H9 (cell line): ENCODE measurements around the gene AXIN1. TPM values are rescaled to one million over a fixed set of nuclear protein-coding genes. Genes with fewer than 3 reads are reported as not detected.

Source experiments
- DNase-seq: peaks from one replicate; pipeline ENCODE4 v3.0.0-alpha.2; 2017
- H2AFZ ChIP-seq: one replicate; pipeline ENCODE4 v1.6.1; 2013; ENCODE audit warnings: mild to moderate bottlenecking, low read length, control low read depth, moderate library complexity
- H2AK5ac ChIP-seq: 2 replicates; pipeline ENCODE4 v1.6.1; 2013; ENCODE audit warnings: low read length, control low read depth, mixed read lengths; ENCODE audit not compliant: insufficient read length
- H2BK120ac ChIP-seq: one replicate; pipeline ENCODE4 v1.6.1; 2013; ENCODE audit warnings: low read depth, mild to moderate bottlenecking, low read length, control low read depth, inconsistent platforms; ENCODE audit not compliant: poor library complexity, severe bottlenecking
- H2BK12ac ChIP-seq: 2 replicates; pipeline ENCODE4 v1.6.1; 2013; ENCODE audit warnings: low read length, control low read depth, mixed read lengths, low read depth; ENCODE audit not compliant: insufficient read length
- H2BK15ac ChIP-seq: 2 replicates; pipeline ENCODE4 v1.6.1; 2013; ENCODE audit warnings: low read depth, low read length, control low read depth
- H2BK20ac ChIP-seq: one replicate; pipeline ENCODE4 v1.6.1; 2013; ENCODE audit warnings: low read depth, mild to moderate bottlenecking, low read length, control low read depth, inconsistent platforms; ENCODE audit not compliant: poor library complexity, severe bottlenecking
- H2BK5ac ChIP-seq: 2 replicates; pipeline ENCODE4 v1.6.1; 2013; ENCODE audit warnings: low read length, control low read depth, mixed read lengths; ENCODE audit not compliant: insufficient read length
- H3K14ac ChIP-seq: 2 replicates; pipeline ENCODE4 v1.6.1; 2013; ENCODE audit warnings: low read length, control low read depth; ENCODE audit not compliant: insufficient read depth
- H3K18ac ChIP-seq: 2 replicates; pipeline ENCODE4 v1.6.1; 2013; ENCODE audit warnings: low read depth, mild to moderate bottlenecking, mixed read lengths, low read length, control low read depth; ENCODE audit not compliant: insufficient read length
- H3K23ac ChIP-seq: 2 replicates; pipeline ENCODE4 v1.6.1; 2013; ENCODE audit warnings: low read length, control low read depth, mixed read lengths, low read depth; ENCODE audit not compliant: insufficient read length
- H3K23me2 ChIP-seq: 2 replicates; pipeline ENCODE4 v1.6.1; 2013; ENCODE audit warnings: low read depth, mild to moderate bottlenecking, mixed read lengths, low read length, control low read depth; ENCODE audit not compliant: insufficient read length, poor library complexity, severe bottlenecking
- H3K27ac ChIP-seq: 2 replicates; pipeline ENCODE4 v1.5.1; 2013; ENCODE audit warnings: low read length, control low read depth, mixed read lengths, low read depth; ENCODE audit not compliant: insufficient read length
- H3K27me3 ChIP-seq: 2 replicates; pipeline ENCODE4 v1.6.1; 2013; ENCODE audit warnings: low read length, control low read depth, inconsistent platforms; ENCODE audit not compliant: insufficient read depth
- H3K4ac ChIP-seq: 2 replicates; pipeline ENCODE4 v1.6.1; 2013; ENCODE audit warnings: low read depth, mild to moderate bottlenecking, control low read depth, inconsistent platforms, low read length, moderate library complexity
- H3K4me1 ChIP-seq: 2 replicates; pipeline ENCODE4 v1.6.1; 2013; ENCODE audit warnings: low read length, control low read depth, inconsistent platforms; ENCODE audit not compliant: insufficient read depth
- H3K4me2 ChIP-seq: 2 replicates; pipeline ENCODE4 v1.6.1; 2013; ENCODE audit warnings: low read length, control low read depth, mixed read lengths; ENCODE audit not compliant: insufficient read length, insufficient read depth
- H3K56ac ChIP-seq: 2 replicates; pipeline ENCODE4 v1.6.1; 2013; ENCODE audit warnings: low read depth, mild to moderate bottlenecking, mixed read lengths, low read length, control low read depth; ENCODE audit not compliant: insufficient read length
- H3K79me1 ChIP-seq: 2 replicates; pipeline ENCODE4 v1.6.1; 2013; ENCODE audit warnings: low read depth, mild to moderate bottlenecking, moderate library complexity, low read length, control low read depth, inconsistent platforms; ENCODE audit not compliant: insufficient read depth, poor library complexity, severe bottlenecking
- H3K79me2 ChIP-seq: 2 replicates; pipeline ENCODE4 v1.6.1; 2013; ENCODE audit warnings: low read length, control low read depth, inconsistent platforms; ENCODE audit not compliant: insufficient read depth
- H3K9ac ChIP-seq: 2 replicates; pipeline ENCODE4 v1.6.1; 2013; ENCODE audit warnings: low read length, control low read depth, mixed read lengths; ENCODE audit not compliant: insufficient read length; ENCODE audit errors: extremely low read depth
- H3K9me3 ChIP-seq: one replicate; pipeline ENCODE4 v1.6.1; 2013; ENCODE audit warnings: low read depth, low read length, inconsistent platforms; ENCODE audit not compliant: control insufficient read depth
- H3T11ph ChIP-seq: one replicate; pipeline ENCODE4 v1.6.1; 2013; ENCODE audit warnings: mild to moderate bottlenecking, low read length, control low read depth, inconsistent platforms
- H4K20me1 ChIP-seq: one replicate; pipeline ENCODE4 v1.6.1; 2013; ENCODE audit not compliant: control insufficient read depth, insufficient read length, insufficient read depth
- H4K5ac ChIP-seq: 2 replicates; pipeline ENCODE4 v1.6.1; 2013; ENCODE audit warnings: low read depth, mild to moderate bottlenecking, mixed read lengths, low read length, control low read depth; ENCODE audit not compliant: insufficient read length
- H4K8ac ChIP-seq: replicated peaks from 2 replicates; pipeline ENCODE4 v1.6.1; 2013; ENCODE audit warnings: low read length, control low read depth, mixed read lengths, low read depth; ENCODE audit not compliant: insufficient read length
- H4K91ac ChIP-seq: 2 replicates; pipeline ENCODE4 v1.6.1; 2013; ENCODE audit warnings: low read depth, mild to moderate bottlenecking, moderate library complexity, mixed read lengths, low read length, control low read depth; ENCODE audit not compliant: insufficient read length
- H3K27ac Mint-ChIP-seq, 3 experiments: 2 replicates in 2 of 3; 3 replicates in 1 of 3; pipeline ENCODE4 v1.8.0; 2020 to 2021; ENCODE audit warnings: mixed read lengths in 3 of 3, mild to moderate bottlenecking in 1 of 3, moderate library complexity in 1 of 3
- H3K27me3 Mint-ChIP-seq: 2 replicates; pipeline ENCODE4 v1.8.0; 2021; ENCODE audit warnings: low read depth, mild to moderate bottlenecking, moderate library complexity, mixed read lengths
- H3K36me3 Mint-ChIP-seq, 3 experiments: 2 replicates in 2 of 3; 3 replicates in 1 of 3; pipeline ENCODE4 v1.8.0; 2020 to 2021; ENCODE audit warnings: low read depth in 3 of 3, mixed read lengths in 3 of 3; ENCODE audit not compliant: insufficient read depth in 1 of 3
- H3K4me1 Mint-ChIP-seq, 2 experiments: 2 replicates each; pipeline ENCODE4 v1.8.0; 2020; ENCODE audit warnings: mixed read lengths in 2 of 2
- H3K4me3 Mint-ChIP-seq, 2 experiments: 2 replicates in 1 of 2; 3 replicates in 1 of 2; pipeline ENCODE4 v1.8.0; 2020 to 2021; ENCODE audit warnings: mild to moderate bottlenecking in 2 of 2, mixed read lengths in 2 of 2, moderate library complexity in 1 of 2
- H3K9me3 Mint-ChIP-seq, 2 experiments: 2 replicates in 1 of 2; 3 replicates in 1 of 2; pipeline ENCODE4 v1.8.0; 2020; ENCODE audit warnings: mild to moderate bottlenecking in 2 of 2, mixed read lengths in 2 of 2, moderate library complexity in 1 of 2
- WGBS: extraction: QIAGEN DNeasy Blood & Tissue Kit; methylation state at CpG from one replicate; pipeline ENCODE4 v1.1.7; 2013; ENCODE audit warnings: missing lambda C conversion rate, low lambda C conversion rate, mixed read lengths; ENCODE audit not compliant: insufficient read length; ENCODE audit errors: extremely low coverage; 5-methylcytosine and 5-hydroxymethylcytosine counted together
- total RNA-seq: library from RNA; stranded (reverse); gene quantifications from 2 replicates; pipeline ENCODE4 v1.2.1, GENCODE V29; 2021
- TF ChIP-seq, protein P1 (sequence below): fragments of 200-600 bp; sonication (generic); conservative IDR thresholded peaks from 3 replicates; pipeline ENCODE4 v1.8.0; 2021; ENCODE audit warnings: antibody characterized with exemption, mild to moderate bottlenecking

Gene AXIN1
- total RNA-seq, 1 experiment from 2014 or later, result 50.9 TPM

DNA sequence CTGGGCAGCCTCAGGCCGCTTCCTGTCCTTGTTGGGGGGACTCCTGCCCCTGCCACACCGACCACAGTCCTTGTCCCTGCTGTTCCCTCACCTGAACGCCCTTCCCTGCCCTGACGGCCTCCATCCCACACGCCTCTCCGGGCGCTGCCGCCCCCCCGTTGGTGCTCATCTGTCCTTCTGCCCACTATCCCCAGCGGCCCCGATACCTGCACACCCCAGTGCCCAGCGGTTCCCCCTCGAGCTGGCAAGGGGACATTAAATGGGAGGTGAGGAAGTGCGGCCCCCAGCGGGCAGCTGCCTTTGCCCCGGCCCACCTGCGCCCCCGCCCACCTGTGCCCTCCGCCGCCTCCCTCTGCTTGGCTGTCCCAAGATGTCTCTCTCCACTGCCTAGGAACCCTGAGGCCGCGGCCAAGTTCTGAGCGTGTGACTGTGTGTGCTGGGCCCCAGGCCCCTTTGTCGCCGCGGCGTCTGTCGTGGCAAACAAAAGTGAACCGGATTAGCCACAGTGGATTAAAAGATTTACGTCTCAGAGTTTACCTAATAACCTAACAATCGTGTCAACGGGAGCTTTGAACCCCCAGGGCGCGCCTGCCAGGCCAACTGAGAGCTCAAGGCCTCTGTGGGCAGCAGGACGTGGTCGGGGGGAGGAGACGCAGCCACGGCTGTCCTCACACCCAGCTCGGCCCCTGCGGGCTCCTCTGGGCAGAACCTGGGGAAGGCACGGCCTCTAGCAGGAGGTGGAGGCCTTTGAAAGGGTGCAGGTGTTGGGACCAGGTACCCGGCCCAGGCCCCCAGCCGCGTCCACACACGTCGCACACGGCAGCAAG lies 7.6 kb upstream of the AXIN1 start:
- Histone ChIP-seq H2AFZ (no peak overlapping the region), H4K91ac (no peak overlapping the region), H4K5ac (no peak overlapping the region), H3K4me2 (no peak overlapping the region), H2BK15ac (no peak overlapping the region), H3K27me3 (no peaks in the 10 kb centered on the region), H3K9ac (no peak overlapping the region), H3K56ac (no peak overlapping the region), H4K20me1 (no peaks in the 10 kb centered on the region), H3T11ph (no peak overlapping the region), H3K79me2 (no peaks in the 10 kb centered on the region), H4K8ac (no peak overlapping the region), H3K23me2 (no peaks in the 10 kb centered on the region), H3K4me1 (no peaks in the 10 kb centered on the region), H3K9me3 (no peaks in the 10 kb centered on the region), H3K23ac (no peak overlapping the region), H3K27ac (no peak overlapping the region), H2BK20ac (no peak overlapping the region), H3K18ac (no peak overlapping the region), H3K4ac (no peak overlapping the region), H2BK12ac (no peak overlapping the region), H3K14ac (no peak overlapping the region), H3K79me1 (no peaks in the 10 kb centered on the region), H2BK5ac (no peak overlapping the region), H2BK120ac (no peak overlapping the region), H2AK5ac (no peak overlapping the region)
- WGBS, result no CpG with 5 or more reads among the region's 47 CpGs
- Mint-ChIP-seq H3K9me3 (no peaks in the 10 kb centered on the region), H3K4me3 (no peak overlapping the region), H3K4me1 (peaks cover 4 to 12% of the 10 kb centered on the region in 2 experiments; a peak in 3 of 4 replicates), H3K27ac (no peak overlapping the region), H3K27me3 (peaks cover 9% of the 10 kb centered on the region), H3K36me3 (no peaks in the 10 kb centered on the region)
- TF ChIP-seq, protein P1, sequence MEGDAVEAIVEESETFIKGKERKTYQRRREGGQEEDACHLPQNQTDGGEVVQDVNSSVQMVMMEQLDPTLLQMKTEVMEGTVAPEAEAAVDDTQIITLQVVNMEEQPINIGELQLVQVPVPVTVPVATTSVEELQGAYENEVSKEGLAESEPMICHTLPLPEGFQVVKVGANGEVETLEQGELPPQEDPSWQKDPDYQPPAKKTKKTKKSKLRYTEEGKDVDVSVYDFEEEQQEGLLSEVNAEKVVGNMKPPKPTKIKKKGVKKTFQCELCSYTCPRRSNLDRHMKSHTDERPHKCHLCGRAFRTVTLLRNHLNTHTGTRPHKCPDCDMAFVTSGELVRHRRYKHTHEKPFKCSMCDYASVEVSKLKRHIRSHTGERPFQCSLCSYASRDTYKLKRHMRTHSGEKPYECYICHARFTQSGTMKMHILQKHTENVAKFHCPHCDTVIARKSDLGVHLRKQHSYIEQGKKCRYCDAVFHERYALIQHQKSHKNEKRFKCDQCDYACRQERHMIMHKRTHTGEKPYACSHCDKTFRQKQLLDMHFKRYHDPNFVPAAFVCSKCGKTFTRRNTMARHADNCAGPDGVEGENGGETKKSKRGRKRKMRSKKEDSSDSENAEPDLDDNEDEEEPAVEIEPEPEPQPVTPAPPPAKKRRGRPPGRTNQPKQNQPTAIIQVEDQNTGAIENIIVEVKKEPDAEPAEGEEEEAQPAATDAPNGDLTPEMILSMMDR, result no peak
- DNase-seq, result no peak
